ENCODE measurements around the gene MRPS7.
A peak's percentile ranks its signal among the peaks of the same experiment; 100 is the strongest.
"Not testable (repeated sequence)": the region's sequence is repeated elsewhere in the genome, so short reads cannot be mapped to it uniquely, and the experiment has no call there.

MRPS7 gene

GRCh38 chr17:75271955-75272847 lies 10.5 kb downstream of the MRPS7 start:
- no peak for DNase-seq

DNA sequence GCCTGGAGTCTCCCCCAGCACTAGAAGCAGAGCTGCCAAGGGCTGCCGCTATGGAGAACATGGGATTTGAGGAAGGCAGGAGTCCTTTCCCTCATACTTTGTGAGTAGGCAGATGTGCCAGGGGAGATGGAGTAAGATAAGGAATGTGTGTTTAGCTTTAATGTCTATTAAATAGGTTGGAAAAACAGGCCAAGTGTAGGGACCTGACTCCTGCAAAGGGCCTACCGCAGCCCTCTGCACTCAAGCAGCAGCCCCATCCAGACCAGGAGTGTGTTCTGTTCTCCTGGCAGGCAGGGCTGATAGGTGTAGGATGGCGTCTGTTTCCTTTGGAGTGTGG lies 11.1 kb downstream of the MRPS7 start:
- DNase-seq: no peak

GRCh38 chr17:75273977-75274708 lies 12.5 kb downstream of the MRPS7 start:
- DNase-seq: no peak

GRCh38 chr17:75277664-75278071 lies 16.0 kb downstream of the MRPS7 start:
- no peak for DNase-seq

- DNase-seq: not testable (repeated sequence)
Measured at GRCh38 chr17:75280189-75280588, 18.5 kb downstream of the MRPS7 start.

GRCh38 chr17:75285123-75285522 lies 23.4 kb downstream of the MRPS7 start:
- no peak for DNase-seq

DNA sequence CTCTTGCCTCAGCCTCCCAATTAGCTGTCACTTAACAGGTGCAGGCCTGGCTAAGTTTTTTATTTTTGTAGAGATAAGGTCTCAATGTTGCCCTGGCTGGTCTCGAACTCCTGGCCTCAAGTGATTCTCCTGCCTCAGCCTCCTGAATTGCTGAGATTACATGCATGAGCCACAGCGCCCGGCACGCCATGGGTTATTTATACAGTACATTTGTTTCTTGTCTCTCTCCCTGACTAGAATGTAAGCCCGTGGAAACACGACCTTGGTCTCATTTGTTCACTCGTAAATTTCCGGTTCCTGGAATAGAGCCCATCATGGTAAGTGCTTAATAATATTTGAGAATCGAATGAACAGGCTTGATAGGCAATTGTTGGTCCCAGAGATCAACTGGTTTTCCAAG lies 25.5 kb downstream of the MRPS7 start:
- DNase-seq: no peak

DNA sequence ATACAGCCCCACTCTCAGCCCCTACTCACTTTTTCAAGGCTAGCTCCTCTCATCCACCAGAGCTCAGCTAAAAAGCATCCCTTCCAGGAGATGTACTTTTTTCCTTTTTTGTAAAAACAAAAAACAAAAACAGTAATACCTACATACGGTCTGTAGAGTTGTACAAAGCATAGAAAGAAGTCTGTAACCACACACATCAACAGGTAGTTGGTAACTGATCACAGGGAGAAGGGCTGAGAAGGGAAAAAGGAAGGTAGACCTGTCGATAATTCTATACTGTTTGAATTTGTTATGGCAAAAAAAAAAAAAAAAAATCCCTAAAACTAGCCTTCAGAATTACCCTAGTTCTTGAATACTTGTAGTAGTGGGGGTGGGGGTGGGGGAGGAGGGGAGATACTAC lies 26.7 kb downstream of the MRPS7 start:
- DNase-seq: no peak

DNA sequence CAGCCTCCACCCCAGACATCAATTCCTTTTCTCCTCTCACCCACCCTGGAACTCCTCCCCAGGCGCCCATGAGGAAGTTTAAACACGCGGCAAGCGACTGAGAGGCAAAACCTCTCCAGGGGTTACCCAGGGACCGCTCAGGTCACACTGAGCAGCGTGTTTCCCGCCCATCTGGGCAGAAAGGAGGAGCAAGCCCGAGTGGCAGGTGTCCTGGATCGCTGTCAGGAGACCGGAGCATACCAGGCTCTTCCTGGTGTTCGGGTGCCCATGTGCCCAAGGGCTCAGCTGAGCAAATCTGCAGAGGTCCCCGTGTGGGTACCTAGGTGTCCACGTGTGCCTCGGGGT lies 27.1 kb downstream of the MRPS7 start:
- DNase-seq: peak in 1 of 2 donors; percentile 46

DNA sequence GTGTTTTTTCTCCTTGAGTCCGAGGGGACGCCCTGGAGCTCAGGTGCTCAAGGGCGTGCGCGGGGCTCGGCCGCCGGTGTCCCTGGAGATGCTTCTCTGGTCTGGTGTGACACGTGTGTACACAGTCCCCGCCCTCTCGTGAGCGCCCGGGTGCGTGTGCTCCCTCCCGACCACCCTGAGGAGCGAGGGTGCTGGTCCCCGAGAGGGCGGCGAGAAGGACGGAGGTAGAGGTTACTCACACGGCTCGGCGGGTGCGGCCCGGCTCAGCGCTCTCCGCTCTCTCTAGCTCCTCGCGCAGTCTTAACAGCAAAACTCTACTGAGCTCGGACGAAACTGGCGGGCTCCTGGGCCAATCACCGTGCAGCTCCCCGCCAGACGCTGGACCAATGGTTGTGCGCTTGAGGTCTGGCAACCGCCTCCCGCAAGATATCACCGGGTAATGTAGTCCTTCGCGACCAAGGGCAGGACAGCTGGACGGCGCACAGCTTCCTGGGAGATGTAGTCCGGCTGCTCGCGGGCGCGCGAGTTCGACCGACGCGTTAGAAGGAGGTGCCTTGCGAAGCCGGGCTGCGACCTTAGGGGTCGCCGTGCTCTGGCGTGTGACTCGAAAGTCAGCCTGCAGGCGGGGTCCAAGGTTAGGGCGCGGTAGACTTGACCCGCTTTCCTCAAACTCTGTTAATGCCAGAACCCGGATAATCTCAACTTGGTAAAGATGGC lies 27.6 kb downstream of the MRPS7 start, which contains the start of gene SLC25A19:
Gene SLC25A19, minus strand, starts transcription at position 319 of the 717 bp plus-strand sequence. CDS start 2,669 bp downstream, outside the sequence.
- peak; percentile 94 to 96 for DNase-seq

GRCh38 chr17:75289832-75290337 lies 28.2 kb downstream of the MRPS7 start:
- peak; percentile 71 to 75 for DNase-seq

DNA sequence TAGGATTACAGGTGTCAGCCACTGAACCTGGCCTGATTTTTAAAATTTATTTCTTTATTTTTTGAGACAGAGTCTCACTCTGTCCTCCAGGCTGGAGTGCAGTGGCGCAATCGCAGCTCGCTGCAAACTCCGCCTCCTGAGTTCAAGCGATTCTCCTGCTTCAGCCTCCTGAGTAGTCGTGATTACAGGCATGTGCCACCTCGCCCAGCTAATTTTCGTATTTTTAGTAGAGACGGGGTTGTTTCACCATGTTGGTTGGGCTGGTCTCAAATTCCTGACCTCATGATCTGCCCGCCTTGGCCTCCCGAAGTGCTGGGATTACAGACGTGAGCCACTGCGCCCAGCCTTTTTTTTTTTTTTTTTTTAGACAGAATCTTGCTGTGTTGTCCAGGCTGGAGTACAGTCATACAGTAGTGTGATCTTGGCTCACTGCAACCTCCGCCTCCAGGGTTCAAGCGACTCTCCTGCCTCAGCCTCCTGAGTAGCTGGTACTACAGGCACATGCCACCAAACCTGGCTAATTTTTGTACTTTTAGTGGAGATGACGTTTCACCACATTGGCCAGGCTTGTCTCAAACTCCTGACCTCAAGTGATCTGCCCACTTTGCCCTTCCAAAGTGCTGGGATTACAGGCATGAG lies 31.2 kb downstream of the MRPS7 start:
- DNase-seq: not testable (repeated sequence)

- DNase-seq: no peak
Measured at GRCh38 chr17:75295201-75296158, 33.8 kb downstream of the MRPS7 start.

- DNase-seq: no peak
Measured at GRCh38 chr17:75300280-75300679, 38.6 kb downstream of the MRPS7 start.

DNA sequence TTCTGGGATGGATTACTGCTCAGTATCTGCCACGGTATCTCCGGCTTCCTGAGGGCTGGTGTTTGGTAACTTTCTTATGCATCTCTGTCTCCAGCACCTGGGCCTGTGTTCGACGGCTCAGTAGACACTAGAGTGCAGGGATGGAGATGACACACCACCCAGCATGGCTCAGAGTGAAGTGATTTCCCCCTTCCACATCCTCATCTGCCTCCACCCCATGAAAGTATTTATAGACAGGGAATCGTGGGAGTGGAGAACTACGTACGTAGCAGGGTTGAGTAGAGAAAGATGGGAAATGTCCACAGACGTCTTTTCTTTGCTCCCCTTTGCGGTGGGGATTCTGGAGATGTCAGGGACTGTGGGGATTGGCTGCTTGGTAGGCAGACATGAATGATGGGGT lies 39.4 kb downstream of the MRPS7 start:
- no peak for DNase-seq

DNA sequence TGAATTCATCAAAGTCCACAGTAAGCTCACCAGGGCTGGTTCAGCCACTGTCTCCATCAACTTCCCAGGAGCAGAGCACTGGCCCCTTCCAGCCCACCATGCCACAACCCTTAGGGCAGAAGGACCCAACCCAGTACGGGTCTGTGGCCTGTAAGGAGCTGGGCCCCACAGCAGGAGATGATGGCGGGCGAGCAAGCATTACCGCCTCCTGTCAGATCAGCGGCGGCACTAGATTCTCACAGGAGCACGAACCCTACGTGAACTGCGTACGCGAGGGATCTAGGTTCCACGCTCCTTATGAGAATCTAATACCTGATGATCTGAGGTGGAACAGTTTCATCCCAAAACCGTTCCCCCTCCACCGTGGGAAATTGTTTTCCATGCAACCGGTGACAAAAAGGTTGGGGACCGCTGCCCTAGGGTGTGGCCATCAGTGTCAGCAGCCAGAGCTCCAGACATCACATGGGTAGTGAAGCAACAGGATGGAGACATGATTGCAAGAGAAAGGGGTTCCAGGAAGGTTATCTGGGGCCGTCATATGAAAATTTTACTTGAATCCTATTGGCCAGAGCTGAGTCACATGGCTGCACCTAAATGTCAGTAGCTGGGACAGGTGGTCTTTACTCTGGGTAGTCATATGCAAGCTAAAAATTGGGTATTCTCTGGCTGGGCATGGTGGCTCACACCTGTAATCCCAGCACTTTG lies 40.0 kb downstream of the MRPS7 start:
- no peak for DNase-seq

DNA sequence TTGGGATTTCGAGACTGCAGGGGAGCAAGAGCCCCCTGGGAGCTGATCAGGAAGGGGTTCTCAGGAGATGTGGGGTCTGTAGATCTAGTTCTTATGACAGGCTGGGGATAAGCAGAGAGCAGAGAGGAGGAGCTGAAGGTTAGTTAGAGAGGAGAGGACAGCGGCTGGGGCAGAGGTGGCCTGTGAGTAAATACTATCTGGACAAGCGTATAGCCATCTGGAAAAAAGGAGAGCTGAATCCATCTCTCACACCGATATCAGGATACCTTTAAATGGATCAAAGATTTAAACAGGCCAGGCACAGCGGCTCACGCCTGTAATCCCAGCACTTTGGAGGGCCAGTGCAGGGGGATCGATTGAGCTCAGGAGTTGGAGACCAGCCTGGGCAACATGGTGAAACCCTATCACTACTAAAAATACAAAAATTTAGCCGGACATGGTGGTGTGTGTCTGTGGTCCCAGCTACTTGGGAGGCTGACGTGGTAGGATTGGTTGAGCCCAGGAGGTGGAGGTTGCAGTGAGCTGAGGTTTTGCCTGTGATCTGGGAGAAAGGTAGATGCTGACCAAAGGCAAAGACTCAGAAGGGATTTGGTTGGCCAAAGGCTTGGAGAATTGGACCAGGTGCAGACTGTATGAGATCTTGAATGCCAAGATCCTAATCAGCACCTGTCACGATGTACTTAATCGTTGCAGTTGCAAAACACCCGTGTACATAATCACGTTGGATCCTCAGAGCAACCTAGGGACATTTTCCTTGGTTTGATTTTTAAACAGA lies 46.5 kb downstream of the MRPS7 start:
- DNase-seq: no peak

GRCh38 chr17:75308732-75309629 lies 47.3 kb downstream of the MRPS7 start:
- DNase-seq: no peak
